Caco-2 (cell line): ENCODE data around the gene OTOS. TPM values are rescaled to one million over a fixed set of nuclear protein-coding genes. Genes with fewer than 3 reads are reported as not detected.

Source experiments
- BruUV-seq: library from RNA; stranded (reverse); fragments of 400-500 nt; replicated peaks from 2 replicates; lab custom pipeline; 2021; lab: Mats Ljungman, UMichigan
- CTCF ChIA-PET: fragments of 300-600 bp; sonication (Branson Sonifier 250); formaldehyde crosslinking; loops from one replicate; lab custom pipeline; 2022; ENCODE audit warnings: antibody characterized with exemption; lab: Charles Lee
- POLR2A ChIA-PET: fragments of 300-600 bp; sonication (Branson Sonifier 250); formaldehyde crosslinking; loops from one replicate; lab custom pipeline; 2022; ENCODE audit warnings: antibody characterized with exemption; lab: Charles Lee
- DNase-seq, 2 experiments: peaks; one replicate each; pipeline versions ENCODE4 v3.0.0 to v3.0.0-alpha.2; 2020 to 2022
- H3K27me3 ChIP-seq: replicated peaks from 2 replicates; pipeline ENCODE4 v1.6.0; 2011; ENCODE audit warnings: low read length; ENCODE audit not compliant: control insufficient read depth, insufficient read depth
- H3K36me3 ChIP-seq: 2 replicates; pipeline ENCODE4 v1.5.1; 2011; ENCODE audit warnings: low read length; ENCODE audit not compliant: control insufficient read depth, insufficient read depth
- H3K4me1 ChIP-seq: fragments of 250-450 bp; sonication (Bioruptor Pico); 2 replicates; pipeline ENCODE4 v1.5.1; 2020; ENCODE audit warnings: mild to moderate bottlenecking
- H3K4me3 ChIP-seq: 2 replicates; pipeline ENCODE4 v1.5.1; 2011; ENCODE audit warnings: low read depth, mild to moderate bottlenecking, control low read depth, low read length
- H3K9me3 ChIP-seq: fragments of 250-450 bp; sonication (Bioruptor Pico); 2 replicates; pipeline ENCODE4 v1.5.1; 2020; ENCODE audit warnings: mild to moderate bottlenecking, moderate library complexity
- H3K27ac Mint-ChIP-seq: one replicate; pipeline ENCODE4 v1.8.0; 2022; ENCODE audit warnings: mixed read lengths; ENCODE audit not compliant: unreplicated experiment
- H3K27me3 Mint-ChIP-seq: one replicate; pipeline ENCODE4 v1.8.0; 2022; ENCODE audit warnings: mixed read lengths; ENCODE audit not compliant: insufficient read depth, unreplicated experiment
- H3K36me3 Mint-ChIP-seq: one replicate; pipeline ENCODE4 v1.8.0; 2022; ENCODE audit warnings: mild to moderate bottlenecking, mixed read lengths; ENCODE audit not compliant: insufficient read depth, unreplicated experiment
- H3K4me1 Mint-ChIP-seq: one replicate; pipeline ENCODE4 v1.8.0; 2022; ENCODE audit warnings: low read depth, mixed read lengths; ENCODE audit not compliant: unreplicated experiment
- H3K4me3 Mint-ChIP-seq: one replicate; pipeline ENCODE4 v1.8.0; 2022; ENCODE audit warnings: mild to moderate bottlenecking, moderate library complexity, mixed read lengths; ENCODE audit not compliant: unreplicated experiment
- H3K9me3 Mint-ChIP-seq: one replicate; pipeline ENCODE4 v1.8.0; 2022; ENCODE audit warnings: mixed read lengths; ENCODE audit not compliant: unreplicated experiment
- CTCF ChIP-seq, 2 experiments: fragments of 200-600 bp in 1 of 2; IDR thresholded peaks; 1 replicate in 1 of 2; 2 replicates in 1 of 2; pipeline versions ENCODE4 v1.5.1 to v1.8.0; 2011 to 2022; ENCODE audit warnings: antibody characterized with exemption in 1 of 2, control low read depth in 1 of 2, inconsistent platforms in 1 of 2, low read depth in 1 of 2, low read length in 1 of 2, mild to moderate bottlenecking in 1 of 2, moderate library complexity in 1 of 2; ENCODE audit not compliant: insufficient read depth in 1 of 2, severe bottlenecking in 1 of 2, unreplicated experiment in 1 of 2
- intact Hi-C: fragments of 100-400 bp; cut with micrococcal nuclease; formaldehyde crosslinking; loops from one replicate; pipeline ENCODE4 v1.10.0; 2022; ENCODE audit not compliant: unreplicated experiment
- total RNA-seq: library from RNA; stranded (reverse); gene quantifications from 2 replicates; pipeline ENCODE4 v1.2.3, GENCODE V29; 2022

The OTOS gene
- total RNA-seq, 1 experiment from 2014 or later = not detected

DNA sequence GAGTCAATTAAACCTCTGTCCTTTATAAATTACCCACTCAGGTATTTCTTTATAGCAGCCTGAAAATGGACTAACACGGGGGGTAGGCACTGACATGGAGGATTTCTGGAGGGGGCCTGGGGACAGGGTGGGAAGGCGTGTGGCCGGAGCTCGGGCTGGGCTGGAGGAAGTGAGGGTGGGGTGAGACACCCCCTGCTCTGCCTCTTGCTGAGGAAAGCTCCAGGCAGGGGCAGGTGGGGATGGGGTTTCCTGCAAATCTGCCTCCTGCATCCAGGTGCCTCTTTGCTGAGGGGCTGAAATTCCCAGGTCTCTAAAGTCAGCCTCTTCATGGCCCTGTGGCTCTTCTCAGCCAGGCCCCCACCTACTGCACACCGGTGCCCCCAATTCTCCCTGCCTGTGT is 25.7 kb upstream of the OTOS start:
- Histone ChIP-seq H3K27me3 (no peaks in the 10 kb centered on the region), H3K4me1 (no peaks in the 10 kb centered on the region), H3K36me3 (no peaks in the 10 kb centered on the region), H3K9me3 (no peaks in the 10 kb centered on the region), H3K4me3 (no peak overlapping the region)
- no TSS peak for BruUV-seq
- DNase-seq = no peak
- Mint-ChIP-seq H3K27ac (no peak overlapping the region), H3K36me3 (no peaks in the 10 kb centered on the region), H3K4me1 (no peaks in the 10 kb centered on the region), H3K4me3 (no peak overlapping the region), H3K27me3 (peaks cover 12% of the 10 kb centered on the region), H3K9me3 (no peaks in the 10 kb centered on the region)
- intact Hi-C loops = no loop called here
- no peak for TF ChIP-seq CTCF (IDR thresholded peaks at IDR 0.05; ENCODE audit: insufficient read depth in 1 of 2, low read depth in 1 of 2, low read length in 1 of 2, severe bottlenecking in 1 of 2, unreplicated experiment in 1 of 2)
- ChIA-PET CTCF (no interaction called here), POLR2A (no interaction called here)

DNA sequence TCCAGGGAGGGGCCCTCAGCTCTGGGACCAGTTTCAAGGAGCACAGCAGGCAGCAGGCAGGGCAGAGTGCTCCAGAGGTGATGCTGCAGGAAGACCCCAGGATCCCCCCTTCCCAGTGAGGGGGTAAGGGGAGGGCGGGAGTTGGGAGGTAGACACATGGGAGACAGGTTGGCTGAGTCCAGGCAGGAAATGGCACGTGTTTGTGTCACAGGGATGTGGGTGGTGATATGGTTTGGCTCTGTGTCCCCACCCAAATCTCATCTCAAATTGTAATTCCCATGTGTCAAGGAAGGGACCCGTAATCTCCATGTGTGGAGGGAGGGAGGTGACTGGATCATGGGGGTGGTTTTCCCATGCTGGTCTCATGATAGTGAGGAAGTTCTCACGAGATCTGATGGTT is 25.2 kb upstream of the OTOS start:
- Histone ChIP-seq H3K4me1 (no peaks in the 10 kb centered on the region), H3K36me3 (no peaks in the 10 kb centered on the region), H3K27me3 (no peaks in the 10 kb centered on the region), H3K4me3 (no peak overlapping the region), H3K9me3 (no peaks in the 10 kb centered on the region)
- Mint-ChIP-seq H3K4me1 (no peaks in the 10 kb centered on the region), H3K27me3 (peaks cover 12% of the 10 kb centered on the region), H3K9me3 (no peaks in the 10 kb centered on the region), H3K36me3 (no peaks in the 10 kb centered on the region), H3K27ac (no peak overlapping the region), H3K4me3 (no peak overlapping the region)
- ChIA-PET POLR2A (no interaction called here), CTCF (no interaction called here)
- TF ChIP-seq CTCF (IDR thresholded peaks at IDR 0.05; ENCODE audit: insufficient read depth in 1 of 2, low read depth in 1 of 2, low read length in 1 of 2, severe bottlenecking in 1 of 2, unreplicated experiment in 1 of 2) = no peak
- BruUV-seq = no TSS peak
- intact Hi-C loops = no loop called here
- no peak for DNase-seq

DNA sequence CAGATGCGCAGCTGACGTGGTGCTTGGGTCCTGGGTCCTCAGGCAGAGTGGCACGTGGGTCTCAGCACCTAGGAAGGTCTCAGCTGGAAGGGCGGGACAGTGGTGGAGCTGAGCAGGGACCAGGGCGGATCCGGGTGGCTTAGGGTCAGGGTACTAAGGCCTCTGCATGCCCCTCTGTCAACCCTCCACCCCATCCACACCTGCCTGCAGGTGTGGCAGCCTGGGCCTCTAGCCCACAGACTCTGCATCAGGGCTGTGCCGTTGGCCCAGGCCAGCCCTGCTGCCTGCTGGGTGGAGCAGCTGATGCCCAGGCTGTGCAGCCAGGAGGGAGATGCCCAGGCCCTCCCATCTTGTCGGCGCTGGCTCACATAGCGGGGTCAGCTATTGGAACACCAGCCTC is 24.6 kb upstream of the OTOS start:
- Histone ChIP-seq H3K4me1 (no peaks in the 10 kb centered on the region), H3K4me3 (no peak overlapping the region), H3K27me3 (no peaks in the 10 kb centered on the region), H3K9me3 (no peaks in the 10 kb centered on the region), H3K36me3 (no peaks in the 10 kb centered on the region)
- ChIA-PET CTCF (no interaction called here), POLR2A (no interaction called here)
- DNase-seq = no peak
- no peak for TF ChIP-seq CTCF (IDR thresholded peaks at IDR 0.05; ENCODE audit: insufficient read depth in 1 of 2, low read depth in 1 of 2, low read length in 1 of 2, severe bottlenecking in 1 of 2, unreplicated experiment in 1 of 2)
- H3K27me3 Mint-ChIP-seq = peaks cover 12% of the 10 kb centered on the region
- no peaks in the 10 kb centered on the region for H3K9me3 Mint-ChIP-seq
- H3K27ac Mint-ChIP-seq = no peak overlapping the region
- no peak overlapping the region for H3K4me3 Mint-ChIP-seq
- no peaks in the 10 kb centered on the region for H3K4me1 Mint-ChIP-seq
- BruUV-seq = no TSS peak
- intact Hi-C loops = no loop called here
- H3K36me3 Mint-ChIP-seq = no peaks in the 10 kb centered on the region
